ENCODE measurements around the gene GABBR2.

GRCh38 chr9:98641695-98642094 lies 67.0 kb downstream of the GABBR2 start:
- no peak for TF ChIP-seq EZH2phosphoT487 (IDR thresholded peaks at IDR 0.05; ENCODE audit: borderline replicate concordance, low read depth)
- no peak for TF ChIP-seq EP300 (IDR thresholded peaks at IDR 0.05; ENCODE audit: borderline replicate concordance in 1 of 2, low read depth in 1 of 2, low read length in 1 of 2)
- no peak for TF ChIP-seq MXI1 (IDR thresholded peaks at IDR 0.05; ENCODE audit: low read depth, low read length)
- no peak for TF ChIP-seq REST (IDR thresholded peaks at IDR 0.05; ENCODE audit: low read depth, low read length)
- TF ChIP-seq SIN3A (IDR thresholded peaks at IDR 0.05; ENCODE audit: borderline replicate concordance, low read depth, low read length): no peak
- TF ChIP-seq RFX5 (IDR thresholded peaks at IDR 0.05; ENCODE audit: low read length): no peak
- no peak for TF ChIP-seq CTCF (IDR thresholded peaks at IDR 0.05)
- no peak for TF ChIP-seq RCOR1 (IDR thresholded peaks at IDR 0.05; ENCODE audit: low read length)
- TF ChIP-seq TAF1 (IDR thresholded peaks at IDR 0.05; ENCODE audit: borderline replicate concordance, low read depth, low read length): no peak
- TF ChIP-seq GATA2 (CRISPR knock-in tag; IDR thresholded peaks at IDR 0.05): no peak
